GM23338 (cell line): Measurements from ENCODE around the gene CARNS1. TPM values are rescaled to one million over a fixed set of nuclear protein-coding genes. Genes with fewer than 3 reads are reported as not detected.

Source experiments
- ATAC-seq: fragments of 200-7000 bp; cut with Tn5 transposase; 3 replicates; pipeline ENCODE4 v1.9.1; 2020
- DNase-seq: peaks from one replicate; pipeline ENCODE4 v3.0.0-alpha.2; 2015; ENCODE audit warnings: low spot score
- H2AFZ ChIP-seq: fragments of 200-600 bp; sonication (generic); 2 replicates; pipeline ENCODE4 v1.8.0; 2016; ENCODE audit warnings: antibody characterized with exemption, mild to moderate bottlenecking, moderate library complexity
- H3F3A ChIP-seq: fragments of 200-600 bp; sonication (generic); replicated peaks from 2 replicates; pipeline ENCODE4 v1.8.0; 2017; ENCODE audit warnings: antibody characterized with exemption, mixed run types, low read depth
- H3K27ac ChIP-seq: fragments of 200-600 bp; sonication (generic); 2 replicates; pipeline ENCODE4 v1.6.1; 2016; ENCODE audit warnings: low read depth
- H3K27me3 ChIP-seq: fragments of 200-600 bp; sonication (generic); 2 replicates; pipeline ENCODE4 v1.8.0; 2016; ENCODE audit warnings: mild to moderate bottlenecking, mixed run types, moderate library complexity; ENCODE audit not compliant: insufficient read depth
- H3K36me3 ChIP-seq: fragments of 200-600 bp; sonication (generic); 2 replicates; pipeline ENCODE4 v1.8.0; 2016; ENCODE audit warnings: mild to moderate bottlenecking; ENCODE audit not compliant: insufficient read depth
- H3K4me1 ChIP-seq: fragments of 200-600 bp; sonication (generic); 2 replicates; pipeline ENCODE4 v1.8.0; 2016; ENCODE audit warnings: mild to moderate bottlenecking, moderate library complexity; ENCODE audit not compliant: insufficient read depth
- H3K4me2 ChIP-seq: fragments of 200-600 bp; sonication (generic); 2 replicates; pipeline ENCODE4 v1.7.1; 2017; ENCODE audit warnings: mixed run types
- H3K4me3 ChIP-seq: fragments of 200-600 bp; sonication (generic); 2 replicates; pipeline ENCODE4 v1.6.1; 2016; ENCODE audit warnings: mixed run types
- H3K79me2 ChIP-seq: fragments of 200-600 bp; sonication (generic); replicated peaks from 2 replicates; pipeline ENCODE4 v1.8.0; 2017; ENCODE audit warnings: mild to moderate bottlenecking; ENCODE audit not compliant: insufficient read depth
- H3K9me2 ChIP-seq: fragments of 200-600 bp; sonication (generic); 2 replicates; pipeline ENCODE4 v1.8.0; 2017; ENCODE audit not compliant: insufficient read depth
- H4K20me1 ChIP-seq: fragments of 200-600 bp; sonication (generic); replicated peaks from 2 replicates; pipeline ENCODE4 v1.8.0; 2017; ENCODE audit warnings: mild to moderate bottlenecking; ENCODE audit not compliant: insufficient read depth
- H3K27ac Mint-ChIP-seq: 2 replicates; pipeline ENCODE4 v1.8.0; 2020; ENCODE audit warnings: inconsistent platforms, mild to moderate bottlenecking, moderate library complexity, mixed read lengths
- H3K27me3 Mint-ChIP-seq: 3 replicates; pipeline ENCODE4 v1.8.0; 2022; ENCODE audit warnings: low read depth, mild to moderate bottlenecking, moderate library complexity, mixed read lengths, inconsistent platforms; ENCODE audit not compliant: insufficient read depth, poor library complexity
- H3K36me3 Mint-ChIP-seq: 3 replicates; pipeline ENCODE4 v1.8.0; 2021; ENCODE audit warnings: low read depth, mild to moderate bottlenecking, inconsistent platforms, moderate library complexity, mixed read lengths
- H3K4me1 Mint-ChIP-seq: 3 replicates; pipeline ENCODE4 v1.8.0; 2020; ENCODE audit warnings: mild to moderate bottlenecking, inconsistent platforms, mixed read lengths
- H3K4me3 Mint-ChIP-seq: 3 replicates; pipeline ENCODE4 v1.8.0; 2021; ENCODE audit warnings: moderate library complexity, mild to moderate bottlenecking, inconsistent platforms, mixed read lengths
- H3K9me3 Mint-ChIP-seq: 3 replicates; pipeline ENCODE4 v1.8.0; 2020; ENCODE audit warnings: moderate library complexity, mild to moderate bottlenecking, inconsistent platforms, mixed read lengths
- CTCF ChIP-seq, 2 experiments: fragments of 200-600 bp in 1 of 2; sonication (generic) in 1 of 2; conservative IDR thresholded peaks; 2 replicates each; pipeline versions ENCODE4 v1.5.1 to v1.6.1; 2016 to 2017; ENCODE audit warnings: antibody characterized with exemption in 2 of 2, low read depth in 2 of 2, mild to moderate bottlenecking in 2 of 2, moderate library complexity in 1 of 2
- EZH2 ChIP-seq: fragments of 200-600 bp; sonication (generic); IDR thresholded peaks from one replicate; pipeline ENCODE4 v1.8.0; 2017; ENCODE audit warnings: antibody characterized with exemption, mild to moderate bottlenecking, low read depth; ENCODE audit not compliant: unreplicated experiment
- EZH2phosphoT487 ChIP-seq: fragments of 200-600 bp; sonication (generic); IDR thresholded peaks from one replicate; pipeline ENCODE4 v1.8.1; 2018; ENCODE audit warnings: antibody characterized with exemption; ENCODE audit not compliant: unreplicated experiment
- JUNB ChIP-seq: IDR thresholded peaks from one replicate; pipeline ENCODE4 v1.6.1; 2016; ENCODE audit warnings: antibody characterized with exemption; ENCODE audit not compliant: unreplicated experiment
- NANOG ChIP-seq: IDR thresholded peaks from 2 replicates; pipeline ENCODE4 v1.6.1; 2016; ENCODE audit warnings: antibody characterized with exemption, borderline replicate concordance
- ZNF114 ChIP-seq: fragments of 250-450 bp; sonication (Bioruptor Pico); IDR thresholded peaks from 2 replicates; pipeline ENCODE4 v1.5.0; 2020; ENCODE audit warnings: mild to moderate bottlenecking, moderate library complexity
- ZNF462 ChIP-seq: fragments of 250-450 bp; sonication (Bioruptor Pico); IDR thresholded peaks from 2 replicates; pipeline ENCODE4 v1.5.0; 2020; ENCODE audit warnings: mild to moderate bottlenecking, moderate library complexity
- polyA plus RNA-seq: library from polyadenylated mRNA; unstranded; fragments of >200 nt; fragmentation: Nextera tagmentation; extraction: Ambion mirVana; gene quantifications from 2 replicates; pipeline ENCODE4 v1.2.1, GENCODE V29; 2016
- total RNA-seq: library from RNA; depleted of rRNA; stranded (reverse); fragments of >200 nt; shearing (Covaris generic); gene quantifications from 2 replicates; pipeline ENCODE4 v1.2.3, GENCODE V29; 2014

The CARNS1 gene
- total and polyA plus RNA-seq, 2 experiments from 2014 or later, result 0.52 to 0.76 TPM

GRCh38 chr11:67434395-67434881 lies 19.0 kb downstream of the CARNS1 start:
- Histone ChIP-seq H3K27ac (no peak overlapping the region), H3K9me2 (no peaks in the 10 kb centered on the region), H3K4me3 (no peak overlapping the region), H3K36me3 (0 out of 2 replicates have a peak, but pooled peaks cover 3% of the 10 kb centered on the region), H3K4me2 (no peak overlapping the region), H3K27me3 (no peaks in the 10 kb centered on the region), H3K79me2 (peaks cover under 1% of the 10 kb centered on the region), H2AFZ (no peak overlapping the region), H3K4me1 (peaks cover 14% of the 10 kb centered on the region), H3F3A (peaks cover 7% of the 10 kb centered on the region; the same call in 1 of the 2 replicates), H4K20me1 (no peaks in the 10 kb centered on the region)
- Mint-ChIP-seq H3K4me3 (no peak overlapping the region), H3K27ac (no peak overlapping the region), H3K9me3 (no peaks in the 10 kb centered on the region; the same call in 2 of the 3 replicates), H3K36me3 (peaks cover 29% of the 10 kb centered on the region), H3K27me3 (peaks cover 8% of the 10 kb centered on the region), H3K4me1 (peaks cover 22% of the 10 kb centered on the region)
- DNase-seq (no peak), ATAC-seq (no peak)
- TF ChIP-seq ZNF114 (CRISPR knock-in tag) (no peak), JUNB (no peak), EZH2phosphoT487 (no peak), NANOG (no peak), ZNF462 (CRISPR knock-in tag) (no peak), EZH2 (no peak), CTCF (conservative IDR thresholded peaks at IDR 0.05; ENCODE audit: low read depth in 2 of 2) (no peak)
